ENCODE measurements around the gene INO80D.
"Not testable (repeated sequence)": the region's sequence is repeated elsewhere in the genome, so short reads cannot be mapped to it uniquely, and the experiment has no call there.

DNA sequence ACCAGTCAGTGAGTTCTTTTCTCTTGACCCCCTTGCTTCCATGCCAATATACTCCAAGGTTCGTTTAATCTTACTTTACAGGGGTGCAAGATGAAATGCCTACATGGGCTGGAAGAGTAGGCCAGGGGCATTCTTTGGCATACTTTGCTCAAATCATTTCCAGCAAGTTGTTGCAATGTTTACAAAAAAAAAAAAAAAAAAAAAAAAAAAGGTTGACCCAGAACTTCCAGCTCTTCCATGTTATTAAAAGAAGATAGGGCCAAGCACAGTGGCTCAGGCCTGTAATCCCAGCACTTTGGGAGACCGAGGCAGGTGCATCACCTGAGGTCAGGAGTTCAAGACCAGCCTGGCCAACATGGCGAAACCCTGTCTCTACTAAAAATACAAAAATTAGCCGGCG, 8.1 kb downstream of the INO80D start:
- TF ChIP-seq CTCF (IDR thresholded peaks at IDR 0.05; ENCODE audit: control extremely low read depth in 1 of 3, insufficient read depth in 1 of 3, low read depth in 1 of 3, low read length in 3 of 3); MAX (IDR thresholded peaks at IDR 0.05); BRCA1 (IDR thresholded peaks at IDR 0.05; ENCODE audit: low read depth, low read length); CEBPB (IDR thresholded peaks at IDR 0.05; ENCODE audit: low read depth, low read length); JUN (IDR thresholded peaks at IDR 0.05; ENCODE audit: low read depth, low read length); GTF2F1 (IDR thresholded peaks at IDR 0.05; ENCODE audit: borderline replicate concordance, low read depth, low read length); ATF2 (IDR thresholded peaks at IDR 0.05; ENCODE audit: low read length): not testable (repeated sequence)

All from H1 (cell line).